HG02973 (cell line): Measurements from ENCODE around the gene TRIM27.
A peak's percentile ranks its signal among the peaks of the same experiment; 100 is the strongest.
"Not testable (repeated sequence)": the region's sequence is repeated elsewhere in the genome, so short reads cannot be mapped to it uniquely, and the experiment has no call there.

ENCODE experiments used
- ATAC-seq: cut with Tn5 transposase; IDR thresholded peaks from one replicate; pipeline ENCODE4 v1.9.1; 2021; ENCODE audit warnings: moderate library complexity; ENCODE audit not compliant: unreplicated experiment

TRIM27 gene

GRCh38 chr6:28923318-28924102 lies at the start of gene TRIM27:
Gene TRIM27, minus strand, starts transcription at chr6:28923985. Its CDS starts 353 bp downstream, at chr6:28923632.
- peak; percentile 80 for ATAC-seq

GRCh38 chr6:28970056-28970455 lies 46.3 kb upstream of the TRIM27 start:
- ATAC-seq, result not testable (repeated sequence)

- no peak for ATAC-seq
Observed at GRCh38 chr6:28969129-28969528, 45.3 kb upstream of the TRIM27 start.

GRCh38 chr6:28968476-28968875 lies 44.7 kb upstream of the TRIM27 start:
- ATAC-seq, result no peak

GRCh38 chr6:28965706-28966105 lies 41.9 kb upstream of the TRIM27 start:
- no peak for ATAC-seq

- ATAC-seq, result no peak
Observed at GRCh38 chr6:28960846-28961500, 37.2 kb upstream of the TRIM27 start.

GRCh38 chr6:28958561-28959243 lies 34.9 kb upstream of the TRIM27 start:
- not testable (repeated sequence) for ATAC-seq

GRCh38 chr6:28957795-28958314 lies 34.1 kb upstream of the TRIM27 start:
- not testable (repeated sequence) for ATAC-seq

- no peak for ATAC-seq
Observed at GRCh38 chr6:28956331-28956730, 32.5 kb upstream of the TRIM27 start.

GRCh38 chr6:28953585-28954258 lies 29.9 kb upstream of the TRIM27 start:
- no peak for ATAC-seq

GRCh38 chr6:28953039-28953584 lies 29.3 kb upstream of the TRIM27 start:
- peak; percentile 60 for ATAC-seq

GRCh38 chr6:28949656-28950195 lies 25.9 kb upstream of the TRIM27 start:
- not testable (repeated sequence) for ATAC-seq

GRCh38 chr6:28948782-28949486 lies 25.1 kb upstream of the TRIM27 start:
- ATAC-seq, result no peak

- ATAC-seq, result no peak
Observed at GRCh38 chr6:28947831-28948270, 24.1 kb upstream of the TRIM27 start.

GRCh38 chr6:28947067-28947765 lies 23.4 kb upstream of the TRIM27 start:
- no peak for ATAC-seq

- ATAC-seq, result no peak
Observed at GRCh38 chr6:28945349-28945748, 21.6 kb upstream of the TRIM27 start.

- no peak for ATAC-seq
Observed at GRCh38 chr6:28944412-28944865, 20.7 kb upstream of the TRIM27 start.

- ATAC-seq, result no peak
Observed at GRCh38 chr6:28943557-28944411, 20.0 kb upstream of the TRIM27 start.
